HEK293 (cell line): Measurements from ENCODE around the gene EFCAB6.
A peak's percentile ranks its signal among the peaks of the same experiment; 100 is the strongest.

ENCODE experiments used
- GLI4 ChIP-seq: fragments of 450-650 bp; formaldehyde crosslinking; IDR thresholded peaks from 2 replicates; pipeline ENCODE4 v1.5.1; 2016; ENCODE audit warnings: missing biosample characterization, missing genetic modification characterization
- HOXD13 ChIP-seq: sonication (generic); formaldehyde crosslinking; IDR thresholded peaks from 2 replicates; pipeline ENCODE4 v1.8.0; 2022; ENCODE audit warnings: missing genetic modification reagents, borderline replicate concordance
- IKZF3 ChIP-seq: fragments of 450-650 bp; IDR thresholded peaks from 2 replicates; pipeline ENCODE4 v1.5.0; 2018; ENCODE audit warnings: missing biosample characterization, mild to moderate bottlenecking, missing genetic modification characterization, moderate library complexity
- SP7 ChIP-seq: fragments of 450-650 bp; formaldehyde crosslinking; IDR thresholded peaks from 2 replicates; pipeline ENCODE4 v1.5.1; 2016; ENCODE audit warnings: missing biosample characterization, missing genetic modification characterization
- ZBTB48 ChIP-seq: fragments of 450-650 bp; formaldehyde crosslinking; IDR thresholded peaks from 2 replicates; pipeline ENCODE4 v1.5.1; 2016; ENCODE audit warnings: missing biosample characterization, missing genetic modification characterization
- ZFP37 ChIP-seq: fragments of 450-650 bp; formaldehyde crosslinking; IDR thresholded peaks from 2 replicates; pipeline ENCODE4 v1.5.1; 2016; ENCODE audit warnings: missing biosample characterization, missing genetic modification characterization
- ZIC2 ChIP-seq: fragments of 450-650 bp; formaldehyde crosslinking; IDR thresholded peaks from 2 replicates; pipeline ENCODE4 v1.5.1; 2016; ENCODE audit warnings: missing biosample characterization, missing genetic modification characterization
- ZNF133 ChIP-seq: fragments of 450-650 bp; formaldehyde crosslinking; IDR thresholded peaks from 2 replicates; pipeline ENCODE4 v1.5.1; 2016; ENCODE audit warnings: missing biosample characterization, missing genetic modification characterization
- ZNF202 ChIP-seq: fragments of 450-650 bp; formaldehyde crosslinking; IDR thresholded peaks from 2 replicates; pipeline ENCODE4 v1.5.1; 2016; ENCODE audit warnings: missing biosample characterization, missing genetic modification characterization, borderline replicate concordance
- ZNF24 ChIP-seq: fragments of 450-650 bp; formaldehyde crosslinking; IDR thresholded peaks from 2 replicates; pipeline ENCODE4 v1.5.1; 2016; ENCODE audit warnings: missing biosample characterization, missing genetic modification characterization
- ZNF394 ChIP-seq: fragments of 450-650 bp; formaldehyde crosslinking; IDR thresholded peaks from 2 replicates; pipeline ENCODE4 v1.5.1; 2016; ENCODE audit warnings: missing biosample characterization, missing genetic modification characterization, mild to moderate bottlenecking, moderate library complexity, borderline replicate concordance
- ZNF433 ChIP-seq: fragments of 450-650 bp; formaldehyde crosslinking; IDR thresholded peaks from 2 replicates; pipeline ENCODE4 v1.5.1; 2016; ENCODE audit warnings: missing biosample characterization, missing genetic modification characterization, low read depth
- ZNF510 ChIP-seq: fragments of 450-650 bp; formaldehyde crosslinking; IDR thresholded peaks from 2 replicates; pipeline ENCODE4 v1.5.1; 2018; ENCODE audit warnings: mild to moderate bottlenecking, missing genetic modification characterization, missing biosample characterization; ENCODE audit not compliant: insufficient replicate concordance
- ZNF561 ChIP-seq: fragments of 450-650 bp; IDR thresholded peaks from 2 replicates; pipeline ENCODE4 v1.5.1; 2018; ENCODE audit warnings: missing biosample characterization, missing genetic modification characterization, borderline replicate concordance
- TF ChIP-seq, protein P1 (sequence below): fragments of 450-650 bp; formaldehyde crosslinking; IDR thresholded peaks from 2 replicates; pipeline ENCODE4 v1.5.1; 2016; ENCODE audit warnings: missing biosample characterization, missing genetic modification characterization
- TF ChIP-seq, protein P2 (sequence below): fragments of 450-650 bp; formaldehyde crosslinking; IDR thresholded peaks from 2 replicates; pipeline ENCODE4 v1.5.1; 2017; ENCODE audit warnings: missing biosample characterization, missing genetic modification characterization
- TF ChIP-seq, protein P3 (sequence below): fragments of 450-650 bp; formaldehyde crosslinking; IDR thresholded peaks from 2 replicates; pipeline ENCODE4 v1.5.1; 2016; ENCODE audit warnings: missing biosample characterization, missing genetic modification characterization
- TF ChIP-seq, protein P4 (sequence below): fragments of 450-650 bp; formaldehyde crosslinking; conservative IDR thresholded peaks from 2 replicates; pipeline ENCODE4 v1.5.1; 2016; ENCODE audit warnings: low read depth, missing biosample characterization, missing genetic modification characterization
- TF ChIP-seq, protein P5 (sequence below): fragments of 450-650 bp; formaldehyde crosslinking; optimal IDR thresholded peaks from 2 replicates; pipeline ENCODE3; 2016; ENCODE audit warnings: missing biosample characterization, mild to moderate bottlenecking, missing genetic modification characterization
- TF ChIP-seq, protein P6 (sequence below): IDR thresholded peaks from 2 replicates; pipeline ENCODE4 v1.6.1; 2011; ENCODE audit warnings: mild to moderate bottlenecking, low read depth, low read length, borderline replicate concordance
- TF ChIP-seq, protein P7 (sequence below): fragments of 450-650 bp; formaldehyde crosslinking; IDR thresholded peaks from 2 replicates; pipeline ENCODE4 v1.5.1; 2016; ENCODE audit warnings: missing biosample characterization, missing genetic modification characterization

EFCAB6 gene

DNA sequence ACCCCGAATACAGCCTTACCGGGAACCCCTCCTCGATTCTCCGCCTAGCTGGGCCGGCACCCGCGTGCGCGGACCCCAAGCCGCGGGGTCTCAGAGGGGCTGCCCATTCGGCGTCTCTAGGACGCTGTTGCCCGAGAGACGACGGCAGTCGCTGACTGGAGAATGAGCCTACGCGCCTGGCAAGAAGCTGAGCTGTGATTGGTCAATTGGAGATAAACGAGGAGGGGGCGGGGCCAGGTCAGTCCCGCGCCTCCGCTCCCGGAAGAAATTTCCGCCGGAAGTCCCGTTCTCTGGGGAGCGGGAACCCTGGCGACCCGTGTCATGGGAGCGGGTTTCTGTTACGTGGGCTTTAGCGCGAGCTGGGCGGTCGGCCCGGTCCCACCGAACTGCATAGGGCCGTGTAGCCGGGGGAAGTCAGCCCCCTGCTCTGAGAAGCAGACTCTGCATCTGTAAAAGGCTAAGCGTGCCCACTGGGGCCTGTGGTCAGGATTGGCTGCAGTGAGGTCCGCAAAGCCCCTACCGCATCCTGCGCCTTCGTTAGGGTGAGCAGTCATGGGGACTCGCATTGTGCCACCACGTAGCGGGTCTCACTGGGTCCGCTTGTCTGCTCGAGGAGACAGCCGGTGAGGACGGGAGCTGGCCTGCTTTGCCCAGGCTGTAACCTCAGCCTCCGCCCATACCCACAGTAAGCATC is at the start of gene EFCAB6 (continued):
- TF ChIP-seq, protein P1, sequence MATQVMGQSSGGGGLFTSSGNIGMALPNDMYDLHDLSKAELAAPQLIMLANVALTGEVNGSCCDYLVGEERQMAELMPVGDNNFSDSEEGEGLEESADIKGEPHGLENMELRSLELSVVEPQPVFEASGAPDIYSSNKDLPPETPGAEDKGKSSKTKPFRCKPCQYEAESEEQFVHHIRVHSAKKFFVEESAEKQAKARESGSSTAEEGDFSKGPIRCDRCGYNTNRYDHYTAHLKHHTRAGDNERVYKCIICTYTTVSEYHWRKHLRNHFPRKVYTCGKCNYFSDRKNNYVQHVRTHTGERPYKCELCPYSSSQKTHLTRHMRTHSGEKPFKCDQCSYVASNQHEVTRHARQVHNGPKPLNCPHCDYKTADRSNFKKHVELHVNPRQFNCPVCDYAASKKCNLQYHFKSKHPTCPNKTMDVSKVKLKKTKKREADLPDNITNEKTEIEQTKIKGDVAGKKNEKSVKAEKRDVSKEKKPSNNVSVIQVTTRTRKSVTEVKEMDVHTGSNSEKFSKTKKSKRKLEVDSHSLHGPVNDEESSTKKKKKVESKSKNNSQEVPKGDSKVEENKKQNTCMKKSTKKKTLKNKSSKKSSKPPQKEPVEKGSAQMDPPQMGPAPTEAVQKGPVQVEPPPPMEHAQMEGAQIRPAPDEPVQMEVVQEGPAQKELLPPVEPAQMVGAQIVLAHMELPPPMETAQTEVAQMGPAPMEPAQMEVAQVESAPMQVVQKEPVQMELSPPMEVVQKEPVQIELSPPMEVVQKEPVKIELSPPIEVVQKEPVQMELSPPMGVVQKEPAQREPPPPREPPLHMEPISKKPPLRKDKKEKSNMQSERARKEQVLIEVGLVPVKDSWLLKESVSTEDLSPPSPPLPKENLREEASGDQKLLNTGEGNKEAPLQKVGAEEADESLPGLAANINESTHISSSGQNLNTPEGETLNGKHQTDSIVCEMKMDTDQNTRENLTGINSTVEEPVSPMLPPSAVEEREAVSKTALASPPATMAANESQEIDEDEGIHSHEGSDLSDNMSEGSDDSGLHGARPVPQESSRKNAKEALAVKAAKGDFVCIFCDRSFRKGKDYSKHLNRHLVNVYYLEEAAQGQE (tag by site-specific recombination), result no peak
- TF ChIP-seq IKZF3 (tag by site-specific recombination) (peak; percentile 68), SP7 (tag by site-specific recombination) (peak; percentile 69), ZNF202 (no peak), ZNF24 (tag by site-specific recombination) (peak; percentile 21; the same call in 1 of the 2 replicates), ZIC2 (0 out of 2 replicates have a peak, but pooled peaks have one; percentile 17), ZFP37 (tag by site-specific recombination) (peak; percentile 43; the same call in 1 of the 2 replicates), ZNF433 (tag by site-specific recombination) (no peak), ZNF394 (tag by site-specific recombination) (0 out of 2 replicates have a peak, but pooled peaks have one; percentile 14), ZNF133 (no peak), GLI4 (0 out of 2 replicates have a peak, but pooled peaks have one; percentile 28), ZNF561 (tag by site-specific recombination) (peak; percentile 34; the same call in 1 of the 2 replicates), ZNF510 (tag by site-specific recombination) (no peak), ZBTB48 (peak; percentile 18; the same call in 1 of the 2 replicates), HOXD13 (CRISPR knock-in tag) (peak; percentile 92)
- TF ChIP-seq, protein P2, sequence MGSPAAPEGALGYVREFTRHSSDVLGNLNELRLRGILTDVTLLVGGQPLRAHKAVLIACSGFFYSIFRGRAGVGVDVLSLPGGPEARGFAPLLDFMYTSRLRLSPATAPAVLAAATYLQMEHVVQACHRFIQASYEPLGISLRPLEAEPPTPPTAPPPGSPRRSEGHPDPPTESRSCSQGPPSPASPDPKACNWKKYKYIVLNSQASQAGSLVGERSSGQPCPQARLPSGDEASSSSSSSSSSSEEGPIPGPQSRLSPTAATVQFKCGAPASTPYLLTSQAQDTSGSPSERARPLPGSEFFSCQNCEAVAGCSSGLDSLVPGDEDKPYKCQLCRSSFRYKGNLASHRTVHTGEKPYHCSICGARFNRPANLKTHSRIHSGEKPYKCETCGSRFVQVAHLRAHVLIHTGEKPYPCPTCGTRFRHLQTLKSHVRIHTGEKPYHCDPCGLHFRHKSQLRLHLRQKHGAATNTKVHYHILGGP (tag by site-specific recombination), result no peak
- TF ChIP-seq, protein P3, sequence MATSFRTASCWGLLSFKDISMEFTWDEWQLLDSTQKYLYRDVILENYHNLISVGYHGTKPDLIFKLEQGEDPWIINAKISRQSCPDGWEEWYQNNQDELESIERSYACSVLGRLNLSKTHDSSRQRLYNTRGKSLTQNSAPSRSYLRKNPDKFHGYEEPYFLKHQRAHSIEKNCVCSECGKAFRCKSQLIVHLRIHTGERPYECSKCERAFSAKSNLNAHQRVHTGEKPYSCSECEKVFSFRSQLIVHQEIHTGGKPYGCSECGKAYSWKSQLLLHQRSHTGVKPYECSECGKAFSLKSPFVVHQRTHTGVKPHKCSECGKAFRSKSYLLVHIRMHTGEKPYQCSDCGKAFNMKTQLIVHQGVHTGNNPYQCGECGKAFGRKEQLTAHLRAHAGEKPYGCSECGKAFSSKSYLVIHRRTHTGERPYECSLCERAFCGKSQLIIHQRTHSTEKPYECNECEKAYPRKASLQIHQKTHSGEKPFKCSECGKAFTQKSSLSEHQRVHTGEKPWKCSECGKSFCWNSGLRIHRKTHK (tag by site-specific recombination), result no peak
- TF ChIP-seq, protein P4, sequence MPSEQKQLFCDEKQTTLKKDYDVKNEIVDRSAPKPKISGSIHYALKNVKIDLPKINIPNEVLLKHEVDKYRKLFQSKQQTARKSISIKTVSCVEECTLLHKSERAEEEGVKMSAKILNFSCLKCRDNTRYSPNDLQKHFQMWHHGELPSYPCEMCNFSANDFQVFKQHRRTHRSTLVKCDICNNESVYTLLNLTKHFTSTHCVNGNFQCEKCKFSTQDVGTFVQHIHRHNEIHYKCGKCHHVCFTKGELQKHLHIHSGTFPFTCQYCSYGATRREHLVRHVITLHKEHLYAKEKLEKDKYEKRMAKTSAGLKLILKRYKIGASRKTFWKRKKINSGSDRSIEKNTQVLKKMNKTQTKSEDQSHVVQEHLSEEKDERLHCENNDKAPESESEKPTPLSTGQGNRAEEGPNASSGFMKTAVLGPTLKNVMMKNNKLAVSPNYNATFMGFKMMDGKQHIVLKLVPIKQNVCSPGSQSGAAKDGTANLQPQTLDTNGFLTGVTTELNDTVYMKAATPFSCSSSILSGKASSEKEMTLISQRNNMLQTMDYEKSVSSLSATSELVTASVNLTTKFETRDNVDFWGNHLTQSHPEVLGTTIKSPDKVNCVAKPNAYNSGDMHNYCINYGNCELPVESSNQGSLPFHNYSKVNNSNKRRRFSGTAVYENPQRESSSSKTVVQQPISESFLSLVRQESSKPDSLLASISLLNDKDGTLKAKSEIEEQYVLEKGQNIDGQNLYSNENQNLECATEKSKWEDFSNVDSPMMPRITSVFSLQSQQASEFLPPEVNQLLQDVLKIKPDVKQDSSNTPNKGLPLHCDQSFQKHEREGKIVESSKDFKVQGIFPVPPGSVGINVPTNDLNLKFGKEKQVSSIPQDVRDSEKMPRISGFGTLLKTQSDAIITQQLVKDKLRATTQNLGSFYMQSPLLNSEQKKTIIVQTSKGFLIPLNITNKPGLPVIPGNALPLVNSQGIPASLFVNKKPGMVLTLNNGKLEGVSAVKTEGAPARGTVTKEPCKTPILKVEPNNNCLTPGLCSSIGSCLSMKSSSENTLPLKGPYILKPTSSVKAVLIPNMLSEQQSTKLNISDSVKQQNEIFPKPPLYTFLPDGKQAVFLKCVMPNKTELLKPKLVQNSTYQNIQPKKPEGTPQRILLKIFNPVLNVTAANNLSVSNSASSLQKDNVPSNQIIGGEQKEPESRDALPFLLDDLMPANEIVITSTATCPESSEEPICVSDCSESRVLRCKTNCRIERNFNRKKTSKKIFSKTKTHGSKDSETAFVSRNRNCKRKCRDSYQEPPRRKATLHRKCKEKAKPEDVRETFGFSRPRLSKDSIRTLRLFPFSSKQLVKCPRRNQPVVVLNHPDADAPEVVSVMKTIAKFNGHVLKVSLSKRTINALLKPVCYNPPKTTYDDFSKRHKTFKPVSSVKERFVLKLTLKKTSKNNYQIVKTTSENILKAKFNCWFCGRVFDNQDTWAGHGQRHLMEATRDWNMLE (tag by site-specific recombination), result peak; percentile 96
- TF ChIP-seq, protein P5, sequence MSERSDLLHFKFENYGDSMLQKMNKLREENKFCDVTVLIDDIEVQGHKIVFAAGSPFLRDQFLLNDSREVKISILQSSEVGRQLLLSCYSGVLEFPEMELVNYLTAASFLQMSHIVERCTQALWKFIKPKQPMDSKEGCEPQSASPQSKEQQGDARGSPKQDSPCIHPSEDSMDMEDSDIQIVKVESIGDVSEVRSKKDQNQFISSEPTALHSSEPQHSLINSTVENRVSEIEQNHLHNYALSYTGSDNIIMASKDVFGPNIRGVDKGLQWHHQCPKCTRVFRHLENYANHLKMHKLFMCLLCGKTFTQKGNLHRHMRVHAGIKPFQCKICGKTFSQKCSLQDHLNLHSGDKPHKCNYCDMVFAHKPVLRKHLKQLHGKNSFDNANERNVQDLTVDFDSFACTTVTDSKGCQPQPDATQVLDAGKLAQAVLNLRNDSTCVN (tag by site-specific recombination), result peak; percentile 85
- TF ChIP-seq, protein P6, sequence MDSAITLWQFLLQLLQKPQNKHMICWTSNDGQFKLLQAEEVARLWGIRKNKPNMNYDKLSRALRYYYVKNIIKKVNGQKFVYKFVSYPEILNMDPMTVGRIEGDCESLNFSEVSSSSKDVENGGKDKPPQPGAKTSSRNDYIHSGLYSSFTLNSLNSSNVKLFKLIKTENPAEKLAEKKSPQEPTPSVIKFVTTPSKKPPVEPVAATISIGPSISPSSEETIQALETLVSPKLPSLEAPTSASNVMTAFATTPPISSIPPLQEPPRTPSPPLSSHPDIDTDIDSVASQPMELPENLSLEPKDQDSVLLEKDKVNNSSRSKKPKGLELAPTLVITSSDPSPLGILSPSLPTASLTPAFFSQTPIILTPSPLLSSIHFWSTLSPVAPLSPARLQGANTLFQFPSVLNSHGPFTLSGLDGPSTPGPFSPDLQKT, result no peak
- TF ChIP-seq, protein P7, sequence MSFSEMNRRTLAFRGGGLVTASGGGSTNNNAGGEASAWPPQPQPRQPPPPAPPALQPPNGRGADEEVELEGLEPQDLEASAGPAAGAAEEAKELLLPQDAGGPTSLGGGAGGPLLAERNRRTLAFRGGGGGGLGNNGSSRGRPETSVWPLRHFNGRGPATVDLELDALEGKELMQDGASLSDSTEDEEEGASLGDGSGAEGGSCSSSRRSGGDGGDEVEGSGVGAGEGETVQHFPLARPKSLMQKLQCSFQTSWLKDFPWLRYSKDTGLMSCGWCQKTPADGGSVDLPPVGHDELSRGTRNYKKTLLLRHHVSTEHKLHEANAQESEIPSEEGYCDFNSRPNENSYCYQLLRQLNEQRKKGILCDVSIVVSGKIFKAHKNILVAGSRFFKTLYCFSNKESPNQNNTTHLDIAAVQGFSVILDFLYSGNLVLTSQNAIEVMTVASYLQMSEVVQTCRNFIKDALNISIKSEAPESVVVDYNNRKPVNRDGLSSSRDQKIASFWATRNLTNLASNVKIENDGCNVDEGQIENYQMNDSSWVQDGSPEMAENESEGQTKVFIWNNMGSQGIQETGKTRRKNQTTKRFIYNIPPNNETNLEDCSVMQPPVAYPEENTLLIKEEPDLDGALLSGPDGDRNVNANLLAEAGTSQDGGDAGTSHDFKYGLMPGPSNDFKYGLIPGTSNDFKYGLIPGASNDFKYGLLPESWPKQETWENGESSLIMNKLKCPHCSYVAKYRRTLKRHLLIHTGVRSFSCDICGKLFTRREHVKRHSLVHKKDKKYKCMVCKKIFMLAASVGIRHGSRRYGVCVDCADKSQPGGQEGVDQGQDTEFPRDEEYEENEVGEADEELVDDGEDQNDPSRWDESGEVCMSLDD (tag by site-specific recombination), result no peak
